Activated CD4-positive, alpha-beta memory T cell treated with anti-CD3 and anti-CD28 coated beads, Interleukin-2, amount 10 ng/mL, durations not matched to agents 7 days and 5 days (primary cell): Measurements from ENCODE around the gene PILRB. TPM values are rescaled to one million over a fixed set of nuclear protein-coding genes. Genes with fewer than 3 reads are reported as not detected.
"Not testable (repeated sequence)": the region's sequence is repeated elsewhere in the genome, so short reads cannot be mapped to it uniquely, and the experiment has no call there.

Source experiments
- CTCF ChIA-PET: fragments of 350-600 bp; sonication (Branson Sonifier 250); formaldehyde crosslinking; loops from one replicate; lab custom pipeline; 2021; ENCODE audit warnings: antibody characterized with exemption, inconsistent platforms; lab: Charles Lee
- POLR2A ChIA-PET: fragments of 350-600 bp; sonication (Branson Sonifier 250); formaldehyde crosslinking; loops from one replicate; lab custom pipeline; 2021; ENCODE audit warnings: antibody characterized with exemption; lab: Charles Lee
- DNase-seq: peaks from one replicate; pipeline ENCODE4 v3.0.0-alpha.2; 2020
- H3K27ac Mint-ChIP-seq: one replicate; pipeline ENCODE4 v1.8.0; 2021; ENCODE audit warnings: mild to moderate bottlenecking, mixed read lengths
- H3K27me3 Mint-ChIP-seq: one replicate; pipeline ENCODE4 v1.8.0; 2021; ENCODE audit warnings: mixed read lengths
- H3K36me3 Mint-ChIP-seq: one replicate; pipeline ENCODE4 v1.8.0; 2021; ENCODE audit warnings: low read depth, mixed read lengths
- H3K4me1 Mint-ChIP-seq: one replicate; pipeline ENCODE4 v1.8.0; 2021; ENCODE audit warnings: mixed read lengths
- H3K4me3 Mint-ChIP-seq: one replicate; pipeline ENCODE4 v1.8.0; 2021; ENCODE audit warnings: mild to moderate bottlenecking, mixed read lengths
- H3K9me3 Mint-ChIP-seq: one replicate; pipeline ENCODE4 v1.8.0; 2021; ENCODE audit warnings: mixed read lengths
- total RNA-seq, 2 experiments: library from RNA; stranded (reverse); gene quantifications; one replicate each; pipeline ENCODE4 v1.2.3, GENCODE V29; 2021

Gene PILRB
- total RNA-seq = 10 to 100 TPM; 39.8 to 40.6 TPM

- no peak for DNase-seq
- Mint-ChIP-seq H3K9me3 (no peaks in the 10 kb centered on the region), H3K27me3 (no peaks in the 10 kb centered on the region), H3K4me1 (peaks cover 6% of the 10 kb centered on the region), H3K4me3 (no peak within 1 kb of the TSS), H3K27ac (no peak within 1 kb of the TSS), H3K36me3 (peaks cover 65% of the 10 kb centered on the region)
- ChIA-PET CTCF (interaction anchor here (2.0 kb wide), 1 partner anchor 50 kb away, joined by 6 read pairs; no protein-coding TSS in a partner anchor), POLR2A (no interaction called here)
Observed at GRCh38 chr7:100358027-100358856, at the start of gene PILRB. TSS of gene PILRB (plus strand) at chr7:100358117. CDS start at chr7:100358303, 186 bp downstream.

GRCh38 chr7:100318329-100318728 lies 39.6 kb upstream of the PILRB start:
- CTCF ChIA-PET = not testable (repeated sequence)

GRCh38 chr7:100321648-100322047 lies 36.3 kb upstream of the PILRB start:
- H3K9me3 Mint-ChIP-seq, H3K27me3 Mint-ChIP-seq, H3K4me3 Mint-ChIP-seq, POLR2A ChIA-PET, DNase-seq, H3K27ac Mint-ChIP-seq, CTCF ChIA-PET: not testable (repeated sequence)
- Mint-ChIP-seq H3K4me1 (peaks cover 15% of the 10 kb centered on the region), H3K36me3 (peaks cover 30% of the 10 kb centered on the region)

More at GRCh38 chr7:100318329-100318728, 39.6 kb upstream of the PILRB start:
- H3K36me3 Mint-ChIP-seq = peaks cover 18% of the 10 kb centered on the region
- H3K4me1 Mint-ChIP-seq = peaks cover 14% of the 10 kb centered on the region
- H3K4me3 Mint-ChIP-seq, POLR2A ChIA-PET, H3K27me3 Mint-ChIP-seq, H3K9me3 Mint-ChIP-seq, H3K27ac Mint-ChIP-seq, DNase-seq: not testable (repeated sequence)

- H3K27me3 Mint-ChIP-seq, H3K4me1 Mint-ChIP-seq, H3K4me3 Mint-ChIP-seq, POLR2A ChIA-PET, CTCF ChIA-PET, DNase-seq, H3K27ac Mint-ChIP-seq, H3K9me3 Mint-ChIP-seq: not testable (repeated sequence)
- H3K36me3 Mint-ChIP-seq = peaks cover 36% of the 10 kb centered on the region
Observed at GRCh38 chr7:100324194-100324593, 33.7 kb upstream of the PILRB start.

GRCh38 chr7:100325671-100326070 lies 32.2 kb upstream of the PILRB start:
- H3K27ac Mint-ChIP-seq, H3K9me3 Mint-ChIP-seq, POLR2A ChIA-PET, H3K4me1 Mint-ChIP-seq, DNase-seq, H3K4me3 Mint-ChIP-seq, H3K27me3 Mint-ChIP-seq, CTCF ChIA-PET: not testable (repeated sequence)
- peaks cover 28% of the 10 kb centered on the region for H3K36me3 Mint-ChIP-seq

- DNase-seq, H3K4me1 Mint-ChIP-seq, H3K9me3 Mint-ChIP-seq, H3K27me3 Mint-ChIP-seq, H3K4me3 Mint-ChIP-seq, H3K27ac Mint-ChIP-seq, CTCF ChIA-PET, POLR2A ChIA-PET: not testable (repeated sequence)
- peaks cover 27% of the 10 kb centered on the region for H3K36me3 Mint-ChIP-seq
Observed at GRCh38 chr7:100326914-100327313, 31.0 kb upstream of the PILRB start.

GRCh38 chr7:100335566-100336466 lies 22.1 kb upstream of the PILRB start:
- Mint-ChIP-seq H3K4me3 (peak overlapping the region; percentile 82), H3K4me1 (peaks cover 27% of the 10 kb centered on the region), H3K36me3 (peaks cover 21% of the 10 kb centered on the region), H3K27ac (peak overlapping the region; percentile 86)
- H3K27me3 Mint-ChIP-seq, H3K9me3 Mint-ChIP-seq: not testable (repeated sequence)
- ChIA-PET POLR2A (interaction anchor here (0.9 to 1.3 kb wide), 7 partner anchors 9 to 250 kb away, joined by 3 to 5 read pairs (median 3); partner anchors contain the start of genes FBXO24 and PPP1R35), CTCF (interaction anchor here (0.7 to 1.2 kb wide), 2 partner anchors 9 to 11 kb away, joined by 3 read pairs; no protein-coding TSS in a partner anchor)
- DNase-seq = peak; percentile 91

- H3K27me3 Mint-ChIP-seq, POLR2A ChIA-PET, H3K4me3 Mint-ChIP-seq, H3K27ac Mint-ChIP-seq, DNase-seq, CTCF ChIA-PET, H3K9me3 Mint-ChIP-seq: not testable (repeated sequence)
- peaks cover 39% of the 10 kb centered on the region for H3K36me3 Mint-ChIP-seq
- peaks cover 42% of the 10 kb centered on the region for H3K4me1 Mint-ChIP-seq
Observed at GRCh38 chr7:100338083-100338696, 19.7 kb upstream of the PILRB start.

GRCh38 chr7:100341286-100341685 lies 16.6 kb upstream of the PILRB start:
- DNase-seq, H3K9me3 Mint-ChIP-seq, H3K27me3 Mint-ChIP-seq, H3K4me3 Mint-ChIP-seq, H3K27ac Mint-ChIP-seq, CTCF ChIA-PET, POLR2A ChIA-PET: not testable (repeated sequence)
- Mint-ChIP-seq H3K4me1 (peaks cover 51% of the 10 kb centered on the region), H3K36me3 (peaks cover 50% of the 10 kb centered on the region)

- H3K9me3 Mint-ChIP-seq = no peaks in the 10 kb centered on the region
- no peak overlapping the region for H3K4me3 Mint-ChIP-seq
- peaks cover 60% of the 10 kb centered on the region for H3K36me3 Mint-ChIP-seq
- H3K27ac Mint-ChIP-seq = peak overlapping the region; percentile 29
- ChIA-PET CTCF (interaction anchor here (1.5 kb wide), 1 partner anchor 209 kb away, joined by 5 read pairs; no protein-coding TSS in a partner anchor), POLR2A (no interaction called here)
- H3K4me1 Mint-ChIP-seq = peaks cover 49% of the 10 kb centered on the region
- no peak for DNase-seq
- H3K27me3 Mint-ChIP-seq = no peaks in the 10 kb centered on the region
Observed at GRCh38 chr7:100342765-100343164, 15.2 kb upstream of the PILRB start.

GRCh38 chr7:100344124-100344559 lies 13.8 kb upstream of the PILRB start:
- DNase-seq, H3K9me3 Mint-ChIP-seq, H3K27me3 Mint-ChIP-seq: not testable (repeated sequence)
- peak overlapping the region; percentile 92 for H3K27ac Mint-ChIP-seq
- H3K4me3 Mint-ChIP-seq = peak overlapping the region; percentile 69
- H3K36me3 Mint-ChIP-seq = peaks cover 56% of the 10 kb centered on the region
- ChIA-PET CTCF (interaction anchor here (0.9 to 3.1 kb wide), 8 partner anchors 23 to 262 kb away, joined by 3 to 8 read pairs (median 4); no protein-coding TSS in a partner anchor), POLR2A (interaction anchor here (1.0 to 1.9 kb wide), 5 partner anchors 120 to 219 kb away, joined by 3 to 5 read pairs (median 4); no protein-coding TSS in a partner anchor)
- peaks cover 40% of the 10 kb centered on the region for H3K4me1 Mint-ChIP-seq

GRCh38 chr7:100344560-100345287 lies 13.2 kb upstream of the PILRB start:
- Mint-ChIP-seq H3K4me1 (peaks cover 37% of the 10 kb centered on the region), H3K4me3 (peak overlapping the region; percentile 69), H3K36me3 (peaks cover 59% of the 10 kb centered on the region), H3K27ac (peak overlapping the region; percentile 92)
- not testable (repeated sequence) for H3K9me3 Mint-ChIP-seq, H3K27me3 Mint-ChIP-seq
- POLR2A ChIA-PET = interaction anchor here (0.6 to 1.9 kb wide), 7 partner anchors 10 to 219 kb away, joined by 3 to 5 read pairs (median 4); no protein-coding TSS in a partner anchor
- peak; percentile 84 for DNase-seq
- CTCF ChIA-PET = interaction anchor here (0.6 to 3.1 kb wide), 14 partner anchors 10 to 545 kb away, joined by 3 to 8 read pairs (median 4); partner anchors contain the start of gene UFSP1
